H1 (cell line): ENCODE results near the gene PPIL6.

Experiments used
- ASH2L ChIP-seq: fragments of 200-600, 300-600 bp; sonication (generic); IDR thresholded peaks from one replicate; pipeline ENCODE4 v1.7.1; 2017; ENCODE audit warnings: low read length
- CTCF ChIP-seq, 3 experiments: IDR thresholded peaks; 1 replicate in 2 of 3; 2 replicates in 1 of 3; pipeline versions ENCODE4 v1.5.1 to v1.6.1; 2011; ENCODE audit warnings: low read length in 3 of 3, mild to moderate bottlenecking in 3 of 3, inconsistent platforms in 2 of 3, low read depth in 1 of 3, moderate library complexity in 1 of 3; ENCODE audit not compliant: insufficient read depth in 1 of 3; ENCODE audit errors: control extremely low read depth in 1 of 3
- KDM1A ChIP-seq: fragments of 200-600, 300-600 bp; sonication (generic); IDR thresholded peaks from 2 replicates; pipeline ENCODE4 v1.7.1; 2016; ENCODE audit warnings: mild to moderate bottlenecking, low read length, borderline replicate concordance
- POLR2A ChIP-seq, 2 experiments: IDR thresholded peaks; 1 replicate in 1 of 2; 2 replicates in 1 of 2; pipeline ENCODE4 v1.6.1; 2011; ENCODE audit warnings: low read depth in 2 of 2, low read length in 2 of 2, mild to moderate bottlenecking in 2 of 2; ENCODE audit errors: control extremely low read depth in 1 of 2
- TCF12 ChIP-seq: IDR thresholded peaks from 2 replicates; pipeline ENCODE4 v1.6.1; 2011; ENCODE audit warnings: low read depth, mild to moderate bottlenecking, low read length
- TF ChIP-seq, protein P1 (sequence below): IDR thresholded peaks from 2 replicates; pipeline ENCODE4 v1.6.1; 2011; ENCODE audit warnings: low read length, improper control_type of control experiment
- TF ChIP-seq, protein P2 (sequence below): IDR thresholded peaks from 2 replicates; pipeline ENCODE4 v1.6.1; 2012; ENCODE audit warnings: inconsistent platforms

- TF ChIP-seq CTCF (IDR thresholded peaks at IDR 0.05; ENCODE audit: control extremely low read depth in 1 of 3, insufficient read depth in 1 of 3, low read depth in 1 of 3, low read length in 3 of 3) (no peak), TCF12 (no peak), ASH2L (no peak), KDM1A (no peak), POLR2A (IDR thresholded peaks at IDR 0.05; ENCODE audit: control extremely low read depth in 1 of 2, low read depth in 2 of 2, low read length in 2 of 2) (no peak)
- TF ChIP-seq, protein P1, sequence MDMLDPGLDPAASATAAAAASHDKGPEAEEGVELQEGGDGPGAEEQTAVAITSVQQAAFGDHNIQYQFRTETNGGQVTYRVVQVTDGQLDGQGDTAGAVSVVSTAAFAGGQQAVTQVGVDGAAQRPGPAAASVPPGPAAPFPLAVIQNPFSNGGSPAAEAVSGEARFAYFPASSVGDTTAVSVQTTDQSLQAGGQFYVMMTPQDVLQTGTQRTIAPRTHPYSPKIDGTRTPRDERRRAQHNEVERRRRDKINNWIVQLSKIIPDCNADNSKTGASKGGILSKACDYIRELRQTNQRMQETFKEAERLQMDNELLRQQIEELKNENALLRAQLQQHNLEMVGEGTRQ: no peak
- TF ChIP-seq, protein P2, sequence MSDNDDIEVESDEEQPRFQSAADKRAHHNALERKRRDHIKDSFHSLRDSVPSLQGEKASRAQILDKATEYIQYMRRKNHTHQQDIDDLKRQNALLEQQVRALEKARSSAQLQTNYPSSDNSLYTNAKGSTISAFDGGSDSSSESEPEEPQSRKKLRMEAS: no peak
These were observed 5.6 kb upstream of the PPIL6 start for GRCh38 chr6:109446072-109446471.
